Pancreas (tissue), 10 donors: Measurements from ENCODE around the gene EEF1E1. TPM values are rescaled to one million over a fixed set of nuclear protein-coding genes. Genes with fewer than 3 reads are reported as not detected.
A peak's percentile ranks its signal among the peaks of the same experiment; 100 is the strongest.

ENCODE experiments used
- ATAC-seq, 4 donors: fragments of 200-7000 bp; cut with Tn5 transposase; one replicate each; pipeline versions ENCODE4 v1.8.0 to v1.9.1; 2020; ENCODE audit warnings: mild to moderate bottlenecking in 4 of 4, moderate library complexity in 4 of 4
- DNase-seq, 6 donors: peaks; one replicate each; pipeline ENCODE4 v3.0.0-alpha.2; 2020
- FAIRE-seq: peaks from 2 replicates; lab custom pipeline; 2012; peaks lifted over from hg19 to GRCh38; lab: Jason Lieb, UNC
- H3K27ac ChIP-seq, 4 donors: fragments of 200-600 bp; sonication (generic); 1 replicate in 3 of 4; 2 replicates in 1 of 4; pipeline versions ENCODE4 v1.5.0 to v1.8.0; 2020
- H3K27me3 ChIP-seq, 4 donors: fragments of 200-600 bp; one replicate each; pipeline ENCODE4 v1.8.0; 2021
- H3K36me3 ChIP-seq, 3 donors: fragments of 200-600 bp; sonication (generic) in 1 of 3; one replicate each; pipeline versions ENCODE4 v1.5.0 to v1.8.0; 2020 to 2021
- H3K4me1 ChIP-seq, 3 donors: fragments of 200-600 bp; one replicate each; pipeline ENCODE4 v1.8.0; 2021
- H3K4me3 ChIP-seq, 4 donors: fragments of 200-600 bp; sonication (generic) in 2 of 4; one replicate each; pipeline versions ENCODE4 v1.5.0 to v1.8.0; 2020 to 2021
- H3K9me3 ChIP-seq, 4 donors: fragments of 200-600 bp; one replicate each; pipeline ENCODE4 v1.8.0; 2021
- CTCF ChIP-seq, 4 donors: fragments of 200-600 bp; sonication (generic) in 3 of 4; IDR thresholded peaks; one replicate each; pipeline versions ENCODE4 v1.5.0 to v1.8.0; 2021; ENCODE audit warnings: antibody characterized with exemption in 4 of 4
- WGBS, 2 donors: extraction: QIAGEN DNeasy Blood & Tissue Kit; methylation state at CpG; one replicate each; pipeline ENCODE4 v1.1.7; 2013; 5-methylcytosine and 5-hydroxymethylcytosine counted together
- intact Hi-C, 3 donors: fragments of 100-400 bp; cut with DNase I; formaldehyde crosslinking; loops; one replicate each; pipeline versions ENCODE4 v1.11.1 to v1.14.2; 2022
- polyA plus RNA-seq, 2 donors: library from polyadenylated mRNA; stranded (reverse); fragments of 200-250 nt; gene quantifications; one replicate each; pipeline ENCODE4 v1.2.3, GENCODE V29; 2013
- total RNA-seq, 6 donors: library from RNA; stranded (reverse); fragmentation: NEBNext Ultra II Directional in 4 of 6; extraction: Animal tissue kit (Norgen Biotek cat#: 25700) in 4 of 6; gene quantifications; one replicate each; pipeline versions ENCODE4 v1.2.1 to v1.2.4, GENCODE V29; 2021 to 2023
- donor health status: healthy with polysubstance abuse.
- donor health status: DM: no; HTN: no; CAD: no; lungs with moderate emphysema.
- donor health status: DM: no; HTN: no; CAD: no.
- donor health status: control.
- donor health status: control.
- donor health status: Bipolar disorder and iron deficiency.
- donor health status: DM: yes; HTN: yes; CAD: no.
- donor health status: DM: no; HTN: no; CAD: no.
- donor health status: DM: no; HTN: no; CAD: no.
- donor health status: DM: yes; HTN: yes; CAD: no.

Gene EEF1E1
- total and polyA plus RNA-seq, 8 donors: 5.6 to 20.6 (median 13.0) TPM

GRCh38 chr6:8086755-8087306, 15.5 kb downstream of the EEF1E1 start:
- WGBS, 2 donors: 92 to 94% methylated on average over 9 of the region's 9 CpGs
- no peak for TF ChIP-seq CTCF (IDR thresholded peaks at IDR 0.05)
- no peaks in the 10 kb centered on the region for H3K27me3 ChIP-seq
- peaks cover 4 to 41% (median 28%) of the 10 kb centered on the region in 3 donors for H3K4me1 ChIP-seq
- ATAC-seq (no peak), DNase-seq (no peak), FAIRE-seq (no peak)
- H3K9me3 ChIP-seq: no peaks in the 10 kb centered on the region
- H3K4me3 ChIP-seq: no peak overlapping the region
- peaks cover 0 to 5% (median 3%) of the 10 kb centered on the region in 3 donors for H3K36me3 ChIP-seq
- intact Hi-C loops: no loop called here
- no peak overlapping the region for H3K27ac ChIP-seq

- H3K4me1 ChIP-seq: peaks cover 4 to 57% (median 35%) of the 10 kb centered on the region in 3 donors
- ATAC-seq (peak; percentile 49 to 76 (median 72)), DNase-seq (peak in 3 of 6 donors; percentile 32 to 64 (median 54)), FAIRE-seq (no peak)
- intact Hi-C loops: no loop called here
- 28 to 30% methylated on average over 2 of the region's 2 CpGs for WGBS, 2 donors
- H3K9me3 ChIP-seq: no peaks in the 10 kb centered on the region
- H3K27ac ChIP-seq: peak overlapping the region in 3 of 4 donors; percentile 8 to 77 (median 57)
- no peak overlapping the region for H3K4me3 ChIP-seq
- H3K36me3 ChIP-seq: peaks cover 0 to 5% (median 0%) of the 10 kb centered on the region in 3 donors
- H3K27me3 ChIP-seq: no peaks in the 10 kb centered on the region
- no peak for TF ChIP-seq CTCF (IDR thresholded peaks at IDR 0.05)
Observed at GRCh38 chr6:8085053-8085511, 17.3 kb downstream of the EEF1E1 start.

GRCh38 chr6:8084586-8084985, 17.8 kb downstream of the EEF1E1 start:
- Histone ChIP-seq H3K4me3 (no peak overlapping the region), H3K27ac (peak overlapping the region in 3 of 4 donors; percentile 8 to 77 (median 57)), H3K36me3 (peaks cover 0 to 5% (median 0%) of the 10 kb centered on the region in 3 donors), H3K4me1 (peaks cover 4 to 59% (median 39%) of the 10 kb centered on the region in 3 donors), H3K27me3 (no peaks in the 10 kb centered on the region), H3K9me3 (no peaks in the 10 kb centered on the region)
- no peak for FAIRE-seq
- DNase-seq: no peak
- intact Hi-C loops: no loop called here
- WGBS, 2 donors: 65 to 90% methylated on average over 4 of the region's 4 CpGs
- ATAC-seq: no peak
- no peak for TF ChIP-seq CTCF (IDR thresholded peaks at IDR 0.05)

- peaks cover 4 to 59% (median 40%) of the 10 kb centered on the region in 3 donors for H3K4me1 ChIP-seq
- WGBS, 2 donors: 22 to 28% methylated on average over 11 of the region's 11 CpGs
- TF ChIP-seq CTCF (IDR thresholded peaks at IDR 0.05): no peak
- ATAC-seq (peak; percentile 66 to 71 (median 68)), DNase-seq (peak in 4 of 6 donors; percentile 23 to 50 (median 29)), FAIRE-seq (no peak)
- no peaks in the 10 kb centered on the region for H3K9me3 ChIP-seq
- no peaks in the 10 kb centered on the region for H3K27me3 ChIP-seq
- intact Hi-C loops: no loop called here
- H3K27ac ChIP-seq: peak overlapping the region in 3 of 4 donors; percentile 3 to 77 (median 60)
- no peaks in the 10 kb centered on the region for H3K36me3 ChIP-seq
- H3K4me3 ChIP-seq: no peak overlapping the region
Observed at GRCh38 chr6:8082954-8083858, 19.1 kb downstream of the EEF1E1 start.
